Renal cortex interstitium (tissue), 11 donors: ENCODE results near the gene PLEKHH1. TPM values are rescaled to one million over a fixed set of nuclear protein-coding genes. Genes with fewer than 3 reads are reported as not detected.
"Not testable (repeated sequence)": the region's sequence is repeated elsewhere in the genome, so short reads cannot be mapped to it uniquely, and the experiment has no call there.

Source experiments
- DNase-seq, 11 donors: peaks; one replicate each; pipeline ENCODE4 v3.0.0-alpha.2; 2013; ENCODE audit warnings: low read depth in 9 of 11, low spot score in 4 of 11; ENCODE audit errors: extremely low read depth in 1 of 11
- polyA plus RNA-seq, 3 donors: library from polyadenylated mRNA; unstranded; fragments of 120-200 nt; gene quantifications; one replicate each; pipeline ENCODE4 v1.2.1, GENCODE V29; 2013; ENCODE audit not compliant: insufficient read length in 3 of 3

PLEKHH1 gene
- polyA plus RNA-seq, 3 donors: 43.9 to 75.3 (median 51.7) TPM

- DNase-seq: no peak
Observed at GRCh38 chr14:67526181-67526580, 6.9 kb upstream of the PLEKHH1 start.

GRCh38 chr14:67526676-67527459 lies 6.2 kb upstream of the PLEKHH1 start:
- DNase-seq: peak in 4 of 11 donors; percentile 20 to 36 (median 28)

DNA sequence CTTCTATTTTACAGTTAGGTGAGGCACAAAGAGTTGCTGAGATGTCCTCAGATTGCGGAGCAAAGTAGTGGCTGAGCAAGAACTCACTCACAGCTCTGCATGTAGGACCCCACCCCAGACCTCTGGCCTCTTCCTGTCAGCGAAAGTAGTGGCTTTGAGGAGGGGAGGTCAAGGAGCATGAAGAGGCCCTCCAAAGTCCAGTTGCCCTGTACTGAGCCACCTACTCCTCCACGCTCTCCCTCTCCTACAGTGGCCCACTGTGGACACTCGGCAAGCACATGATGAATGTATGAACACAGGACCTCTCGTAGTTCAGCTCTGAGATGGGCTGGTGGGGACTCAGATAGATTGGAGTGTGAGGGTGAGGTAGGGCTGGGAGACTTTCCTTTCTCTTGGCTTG lies 5.3 kb upstream of the PLEKHH1 start:
- DNase-seq: no peak

GRCh38 chr14:67528276-67528675 lies 4.8 kb upstream of the PLEKHH1 start:
- DNase-seq: no peak

- no peak for DNase-seq
Observed at GRCh38 chr14:67529947-67530935, 2.8 kb upstream of the PLEKHH1 start.

DNA sequence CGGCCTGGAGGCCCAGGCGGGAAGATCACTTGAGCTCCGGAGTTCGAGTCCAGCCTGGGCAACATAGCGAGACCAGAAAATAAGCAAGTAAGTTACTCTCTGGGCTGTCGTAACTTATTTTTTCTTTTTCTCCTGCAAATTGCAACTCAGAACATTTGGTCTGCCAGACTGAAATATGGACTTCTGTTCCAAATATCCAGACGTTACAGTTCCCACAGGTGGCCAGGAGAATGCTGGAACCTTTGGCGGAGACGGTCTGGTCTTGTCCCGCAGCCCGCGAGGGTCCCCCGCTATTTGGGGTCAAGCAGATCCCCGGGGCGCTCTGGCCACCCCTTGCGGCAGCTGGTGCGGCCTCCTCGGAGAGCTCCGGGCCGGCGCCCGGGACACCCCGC lies 488 bp upstream of the PLEKHH1 start:
- DNase-seq: no peak

- DNase-seq: peak in 4 of 11 donors; percentile 21 to 49 (median 34)
Observed at GRCh38 chr14:67533754-67534085, 630 bp downstream of the PLEKHH1 start.

DNA sequence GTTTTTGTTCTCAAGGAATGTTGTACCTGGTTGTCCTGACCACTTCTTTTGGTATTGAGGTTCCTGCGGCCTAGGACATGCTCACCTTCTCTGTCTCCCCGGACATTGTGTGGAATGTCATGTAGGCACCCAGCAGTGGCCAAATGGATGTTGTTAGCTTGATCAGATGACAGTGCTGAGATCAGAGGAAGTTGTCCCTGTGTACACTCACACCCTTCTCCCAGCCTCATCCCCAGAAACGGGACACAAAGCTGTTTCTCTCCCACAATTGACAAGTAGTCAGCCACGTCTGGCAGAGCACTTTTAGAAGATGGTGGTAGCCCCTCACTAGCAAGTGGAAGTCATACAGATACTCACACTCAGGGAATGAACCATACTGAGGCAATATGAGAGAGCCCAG lies 3.0 kb downstream of the PLEKHH1 start:
- no peak for DNase-seq

DNA sequence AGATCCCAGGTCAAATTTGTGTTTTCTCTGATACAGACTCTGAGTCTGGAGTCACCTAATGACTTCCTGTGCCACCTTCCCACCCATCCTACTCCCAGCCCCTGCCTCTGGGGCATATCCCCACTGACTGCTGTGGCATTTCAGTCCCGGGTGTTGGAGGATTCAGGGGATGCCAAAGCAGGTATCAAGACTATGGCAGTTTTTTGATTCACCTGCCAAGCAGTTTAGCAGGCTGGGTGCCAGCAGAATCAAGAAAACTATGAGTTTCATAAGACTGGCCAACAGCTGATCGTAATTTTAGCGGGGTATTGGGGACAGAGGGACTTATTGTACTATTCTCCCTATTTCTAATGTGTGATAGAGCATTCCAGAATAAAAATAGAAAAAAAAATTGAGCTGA lies 4.6 kb downstream of the PLEKHH1 start:
- DNase-seq: no peak

- DNase-seq: no peak
Observed at GRCh38 chr14:67538501-67538900, 5.4 kb downstream of the PLEKHH1 start.

- no peak for DNase-seq
Observed at GRCh38 chr14:67539116-67539515, 6.0 kb downstream of the PLEKHH1 start.

- no peak for DNase-seq
Observed at GRCh38 chr14:67541448-67542387, 8.6 kb downstream of the PLEKHH1 start.

GRCh38 chr14:67542620-67543019 lies 9.5 kb downstream of the PLEKHH1 start:
- DNase-seq: not testable (repeated sequence)

GRCh38 chr14:67544590-67544989 lies 11.5 kb downstream of the PLEKHH1 start:
- DNase-seq: no peak

DNA sequence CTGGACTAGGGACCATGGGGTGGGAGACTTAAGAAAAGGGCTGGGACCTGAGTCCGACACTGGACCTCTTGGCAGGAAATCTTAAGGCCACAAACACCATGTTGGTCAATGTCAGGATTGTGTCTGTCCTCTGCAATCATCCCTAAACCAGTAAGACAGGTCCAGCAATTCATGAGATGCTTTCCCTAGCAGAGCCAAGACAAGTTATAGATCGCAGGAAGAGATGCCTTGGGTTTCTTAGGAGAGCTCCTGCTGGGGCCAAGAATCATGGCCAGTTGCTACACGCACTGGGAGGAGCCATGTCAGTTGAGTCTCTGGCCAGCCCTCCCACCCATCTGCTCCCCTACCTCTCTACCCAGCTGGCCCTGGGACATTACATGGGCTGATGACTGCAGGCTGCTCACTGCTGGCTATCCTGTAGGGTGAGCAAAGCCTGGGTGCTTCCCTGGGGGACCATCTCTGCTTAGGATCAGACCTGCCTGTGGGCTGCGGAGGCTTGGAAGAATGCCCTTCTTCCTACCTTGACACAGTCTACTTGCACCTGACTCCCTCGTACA lies 14.2 kb downstream of the PLEKHH1 start:
- DNase-seq: no peak

- no peak for DNase-seq
Observed at GRCh38 chr14:67549734-67550133, 16.6 kb downstream of the PLEKHH1 start.

- no peak for DNase-seq
Observed at GRCh38 chr14:67551123-67551522, 18.0 kb downstream of the PLEKHH1 start.

DNA sequence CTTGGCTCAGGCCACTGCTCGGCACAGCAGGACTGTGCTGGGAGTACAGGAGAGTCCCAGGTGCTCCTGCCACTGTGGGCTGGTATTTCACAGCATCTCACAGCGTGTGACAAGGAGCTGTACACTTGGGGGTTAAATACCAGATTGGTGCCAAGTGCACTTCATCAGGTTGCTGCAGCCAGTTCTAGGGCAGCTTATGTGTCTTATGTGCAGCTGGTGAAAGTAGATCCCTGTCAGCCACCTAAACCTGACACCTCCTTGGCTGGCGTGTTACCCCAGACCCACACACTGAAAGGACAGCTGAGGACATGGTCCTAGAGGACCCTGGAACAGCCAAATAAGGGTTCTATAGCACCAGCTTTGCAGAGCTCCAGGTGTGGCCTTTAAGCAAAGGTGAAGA lies 18.9 kb downstream of the PLEKHH1 start:
- DNase-seq: no peak

DNA sequence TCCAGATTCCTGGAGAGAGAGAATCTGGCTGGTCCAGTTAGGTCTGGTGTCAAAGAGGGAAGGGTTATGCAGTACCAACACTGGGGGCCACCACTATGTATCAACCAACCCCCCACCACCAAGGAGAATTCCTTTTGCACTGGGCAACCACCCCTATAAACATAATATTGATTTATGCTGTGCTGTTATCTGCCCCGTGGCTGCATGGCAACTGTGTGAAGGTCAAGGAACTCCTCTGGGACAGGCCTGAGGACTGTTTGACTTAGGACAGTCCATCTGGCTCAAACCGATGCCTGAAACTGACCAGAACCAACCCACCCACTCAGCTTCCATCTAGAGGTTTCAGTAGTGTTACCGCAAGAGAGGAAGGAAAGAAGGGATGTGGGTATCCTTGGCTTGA lies 20.5 kb downstream of the PLEKHH1 start:
- DNase-seq: no peak
